GM12878 (cell line): ENCODE data around the gene CYSRT1.

Experiments used
- BMI1 ChIP-seq: fragments of 450-650 bp; IDR thresholded peaks from 2 replicates; pipeline ENCODE4 v1.6.1; 2016; ENCODE audit warnings: mild to moderate bottlenecking, moderate library complexity, borderline replicate concordance
- CREM ChIP-seq: IDR thresholded peaks from 2 replicates; pipeline ENCODE4 v1.6.1; 2014; ENCODE audit warnings: antibody characterized with exemption, low read depth
- CTCF ChIP-seq, 3 experiments: IDR thresholded peaks in 2 of 3; conservative IDR thresholded peaks in 1 of 3; 2 replicates each; pipeline ENCODE4 v1.5.1; 2011; ENCODE audit warnings: low read depth in 3 of 3, low read length in 3 of 3, mild to moderate bottlenecking in 3 of 3, control low read depth in 2 of 3, moderate library complexity in 2 of 3, inconsistent platforms in 1 of 3, mixed read lengths in 1 of 3; ENCODE audit not compliant: control insufficient read depth in 2 of 3, insufficient read depth in 1 of 3; ENCODE audit errors: extremely low read depth in 1 of 3
- ESRRA ChIP-seq: IDR thresholded peaks from 2 replicates; pipeline ENCODE4 v1.6.1; 2012; ENCODE audit warnings: mild to moderate bottlenecking, low read length, improper control_type of control experiment
- POLR2A ChIP-seq: IDR thresholded peaks from 2 replicates; pipeline ENCODE4 v1.6.1; 2011; ENCODE audit warnings: low read depth, mild to moderate bottlenecking, low read length
- POLR2AphosphoS5 ChIP-seq: IDR thresholded peaks from 2 replicates; pipeline ENCODE4 v1.6.1; 2011; ENCODE audit warnings: mild to moderate bottlenecking, low read length, inconsistent platforms

DNA sequence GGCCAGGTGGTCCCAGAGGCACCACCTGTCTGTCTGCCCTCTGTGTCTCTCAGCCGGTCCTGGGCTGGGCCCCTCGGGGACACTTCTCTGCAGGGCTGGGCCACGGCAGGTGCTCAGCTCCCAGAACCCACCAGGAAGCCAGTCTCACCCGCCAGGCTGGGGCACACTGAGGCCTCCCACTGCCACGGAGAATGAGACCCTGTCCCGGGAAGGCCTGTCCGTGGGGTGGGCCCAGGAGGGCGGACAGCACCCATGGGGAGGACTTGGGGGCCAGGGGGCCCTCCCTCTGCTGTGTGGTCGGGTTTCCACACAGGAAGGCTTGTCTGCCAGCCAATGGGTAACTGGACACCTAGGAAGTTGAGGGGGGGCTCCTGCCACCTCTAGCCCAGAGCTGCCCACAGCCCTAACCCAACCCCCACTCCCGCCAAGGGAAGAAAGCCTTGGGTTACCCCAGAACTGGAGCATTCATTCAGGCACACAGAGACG lies 12.0 kb downstream of the CYSRT1 start:
- no peak for TF ChIP-seq POLR2AphosphoS5
- TF ChIP-seq CTCF (IDR thresholded peaks at IDR 0.05 in 2 of 3, conservative IDR thresholded peaks at IDR 0.05 in 1 of 3; ENCODE audit: control insufficient read depth in 2 of 3, extremely low read depth in 1 of 3, insufficient read depth in 1 of 3, low read depth in 3 of 3, low read length in 3 of 3), result no peak
- no peak for TF ChIP-seq BMI1
- no peak for TF ChIP-seq POLR2A
- TF ChIP-seq ESRRA, result no peak
- TF ChIP-seq CREM, result no peak
